ENCODE measurements around the gene PPM1J. TPM values are rescaled to one million over a fixed set of nuclear protein-coding genes. Genes with fewer than 3 reads are reported as not detected.

Gene PPM1J
- total and polyA plus RNA-seq, 2 of the 8 experiments (the other 6 are each of a cell fraction or from before 2014, with no cell fraction given), result 19.4 to 31.6 TPM

DNA sequence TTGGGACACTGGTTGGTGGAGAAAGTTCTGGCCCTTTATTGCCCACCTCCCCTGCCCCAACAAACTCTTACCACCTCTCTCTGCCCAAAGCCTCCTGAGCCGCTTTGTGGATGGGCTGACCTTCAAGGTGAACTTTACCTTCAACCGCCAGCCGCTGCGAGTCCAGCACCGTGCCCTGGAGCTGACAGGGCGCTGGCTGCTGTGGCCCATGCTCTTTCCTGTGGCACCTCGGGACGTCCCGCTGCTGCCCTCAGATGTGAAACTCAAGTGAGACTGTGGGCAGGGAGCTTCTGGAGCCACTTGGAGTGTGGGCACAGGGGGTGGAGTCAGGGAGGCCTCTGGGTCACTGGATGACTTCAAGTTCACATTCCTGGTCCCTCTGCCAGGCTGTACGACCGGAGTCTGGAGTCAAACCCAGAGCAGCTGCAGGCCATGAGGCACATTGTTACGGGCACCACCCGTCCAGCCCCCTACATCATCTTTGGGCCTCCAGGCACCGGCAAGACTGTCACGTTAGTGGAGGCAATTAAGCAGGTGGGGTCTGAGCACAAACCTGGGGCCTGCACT lies 20.7 kb downstream of the PPM1J start:
- CTCF ChIA-PET (ENCODE audit: partially characterized antibody), result interaction anchor here (1.2 kb wide), 1 partner anchor 9 kb away, joined by 7 read pairs; no protein-coding TSS in a partner anchor
- no peak overlapping the region for H2AK5ac ChIP-seq (ENCODE audit: low read depth, low read length)
- no peak for TF ChIP-seq BACH1 (IDR thresholded peaks at IDR 0.05; ENCODE audit: low read length)
- TF ChIP-seq SP2 (IDR thresholded peaks at IDR 0.05; ENCODE audit: low read length), result no peak
- TF ChIP-seq NANOG (IDR thresholded peaks at IDR 0.05; ENCODE audit: insufficient read depth, low read depth, low read length, poor library complexity, severe bottlenecking), result no peak
- no peak for TF ChIP-seq KDM1A (IDR thresholded peaks at IDR 0.05; ENCODE audit: borderline replicate concordance, low read length)
- no peak for TF ChIP-seq E2F6 (IDR thresholded peaks at IDR 0.05)
- TF ChIP-seq RBBP5 (IDR thresholded peaks at IDR 0.05; ENCODE audit: borderline replicate concordance, low read depth, low read length), result no peak
- TF ChIP-seq CHD1 (IDR thresholded peaks at IDR 0.05; ENCODE audit: low read depth, low read length), result no peak
- TF ChIP-seq SAP30 (IDR thresholded peaks at IDR 0.05; ENCODE audit: insufficient read depth, insufficient replicate concordance, low read length), result no peak
- no peak for TF ChIP-seq SIN3A (conservative IDR thresholded peaks at IDR 0.05 in 1 of 2, IDR thresholded peaks at IDR 0.05 in 1 of 2; ENCODE audit: low read depth in 1 of 2, low read length in 2 of 2)
- TF ChIP-seq, protein P1, sequence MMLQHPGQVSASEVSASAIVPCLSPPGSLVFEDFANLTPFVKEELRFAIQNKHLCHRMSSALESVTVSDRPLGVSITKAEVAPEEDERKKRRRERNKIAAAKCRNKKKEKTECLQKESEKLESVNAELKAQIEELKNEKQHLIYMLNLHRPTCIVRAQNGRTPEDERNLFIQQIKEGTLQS (IDR thresholded peaks at IDR 0.05; ENCODE audit: insufficient read depth, low read depth, low read length), result no peak
- TF ChIP-seq EGR1 (IDR thresholded peaks at IDR 0.05; ENCODE audit: borderline replicate concordance, low read depth, low read length), result no peak

More for the DNA sequence above, 20.7 kb downstream of the PPM1J start:
- WGBS, 2 experiments (ENCODE audit: extremely low coverage in 1 of 2, insufficient coverage in 1 of 2, insufficient read length in 1 of 2, insufficient replicate concordance in 2 of 2, low coverage in 1 of 2, low lambda C conversion rate in 2 of 2, missing lambda C conversion rate in 1 of 2), result 92% methylated on average over 15 of the region's 15 CpGs; no CpG with 5 or more reads in 1 of the 2 experiments
- no peaks in the 10 kb centered on the region for H3K79me1 ChIP-seq (ENCODE audit: low read depth, low read length)
- no peak overlapping the region for H4K8ac ChIP-seq (ENCODE audit: extremely low read depth, insufficient read depth, low read length)
- no peak for DNase-seq (ENCODE audit: low read depth in 1 of 2, low spot score in 2 of 2)
- no peak overlapping the region for H3K27ac ChIP-seq (ENCODE audit: low read depth, low read length)
- no peak overlapping the region for H2BK15ac ChIP-seq (ENCODE audit: low read length)
- H2BK20ac ChIP-seq (ENCODE audit: low read length), result no peak overlapping the region
- H3K9me3 ChIP-seq (ENCODE audit: insufficient read depth in 2 of 2, low read depth in 1 of 2, low read length in 1 of 2), result no peaks in the 10 kb centered on the region
- H3K56ac ChIP-seq (replicated peaks; ENCODE audit: insufficient read length, low read depth, low read length), result no peak overlapping the region
- H3K23me2 ChIP-seq (ENCODE audit: low read depth, low read length), result no peaks in the 10 kb centered on the region
- H3K4me2 ChIP-seq (ENCODE audit: insufficient read depth in 1 of 2, low read depth in 2 of 2, low read length in 2 of 2), result no peak overlapping the region
- FAIRE-seq, result no peak
- POLR2A ChIA-PET (ENCODE audit: partially characterized antibody), result interaction anchor here (3.4 to 6.8 kb wide), 2 partner anchors 9 to 21 kb away, joined by 23 to 76 read pairs; partner anchors contain the start of gene MOV10
- H3K9ac ChIP-seq (replicated peaks in 1 of 4; ENCODE audit: extremely low read depth in 1 of 4, low read depth in 3 of 4, low read length in 3 of 4), result no peak overlapping the region
- H4K5ac ChIP-seq (ENCODE audit: insufficient read length, low read depth, low read length), result no peak overlapping the region
- no peak overlapping the region for H2AFZ ChIP-seq (ENCODE audit: low read length)
- H3K4ac ChIP-seq (replicated peaks; ENCODE audit: insufficient read length, low read depth, low read length), result no peak overlapping the region
- no peaks in the 10 kb centered on the region for H3K79me2 ChIP-seq (ENCODE audit: control insufficient read depth in 1 of 2, insufficient read depth in 2 of 2, low read length in 2 of 2)
- peaks cover 2 to 16% of the 10 kb centered on the region in 2 experiments for H4K20me1 ChIP-seq (replicated peaks in 1 of 2; ENCODE audit: control insufficient read depth in 1 of 2, insufficient read depth in 2 of 2, low read length in 2 of 2)
- H3K23ac ChIP-seq (ENCODE audit: insufficient read length), result no peak overlapping the region
- H2BK5ac ChIP-seq (ENCODE audit: low read depth, low read length), result no peak overlapping the region
- no peak overlapping the region for H4K91ac ChIP-seq (replicated peaks; ENCODE audit: insufficient read length, low read length)
- H3K18ac ChIP-seq (ENCODE audit: extremely low read depth, low read length), result no peak overlapping the region
- peaks cover 0 to 13% (median 5%) of the 10 kb centered on the region in 4 experiments; a peak in 4 of 7 replicates for H3K4me1 ChIP-seq (replicated peaks in 1 of 4; ENCODE audit: control insufficient read depth in 3 of 4, insufficient read depth in 4 of 4, low read length in 3 of 4)
- H3K4me3 ChIP-seq (ENCODE audit: extremely low read depth in 1 of 4, insufficient read depth in 2 of 4, low read depth in 3 of 4, low read length in 4 of 4), result no peak overlapping the region
- H3K27me3 ChIP-seq (replicated peaks in 1 of 4; ENCODE audit: control insufficient read depth in 3 of 4, extremely low read depth in 1 of 4, insufficient read depth in 3 of 4, low read length in 3 of 4), result peaks cover 0 to 2% (median 0%) of the 10 kb centered on the region in 4 experiments; a peak in 1 of 7 replicates
- H2BK120ac ChIP-seq (replicated peaks; ENCODE audit: low read depth, low read length), result no peak overlapping the region
- no peak overlapping the region for H3K14ac ChIP-seq (ENCODE audit: insufficient read length)
- peaks cover 22 to 56% (median 32%) of the 10 kb centered on the region in 4 experiments for H3K36me3 ChIP-seq (ENCODE audit: control insufficient read depth in 2 of 4, insufficient read depth in 4 of 4, low read length in 3 of 4)
- no peak overlapping the region for H2BK12ac ChIP-seq (ENCODE audit: low read depth, low read length)

All from H1 (cell line).